GM19463 (cell line): Measurements from ENCODE around the gene WNT11.
A peak's percentile ranks its signal among the peaks of the same experiment; 100 is the strongest.

ENCODE experiments used
- ATAC-seq: cut with Tn5 transposase; IDR thresholded peaks from one replicate; pipeline ENCODE4 v1.9.1; 2021; ENCODE audit warnings: mild to moderate bottlenecking, moderate library complexity; ENCODE audit not compliant: unreplicated experiment

The WNT11 gene

DNA sequence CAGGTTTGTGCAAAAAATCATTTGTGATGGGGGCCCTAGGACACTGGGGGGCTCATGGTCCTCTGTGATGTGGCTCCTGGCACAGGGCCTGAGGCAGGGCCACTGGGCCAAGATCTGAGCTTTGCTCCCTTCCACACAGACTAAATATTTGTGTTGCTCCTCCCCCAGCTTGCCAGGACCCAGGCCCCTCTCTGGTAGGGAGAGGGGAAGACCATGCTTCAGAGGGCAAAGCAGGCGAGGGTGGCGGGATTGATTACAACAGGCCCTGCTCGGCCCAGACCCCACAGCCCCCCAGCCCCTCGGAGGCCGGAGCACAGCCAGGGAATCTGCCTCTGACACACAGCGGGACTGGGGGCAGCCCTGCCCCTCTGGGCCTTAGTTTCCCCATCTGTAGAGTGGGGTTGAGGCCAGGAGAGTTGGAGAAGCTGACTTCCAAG is 29.0 kb downstream of the WNT11 start:
- no peak for ATAC-seq

DNA sequence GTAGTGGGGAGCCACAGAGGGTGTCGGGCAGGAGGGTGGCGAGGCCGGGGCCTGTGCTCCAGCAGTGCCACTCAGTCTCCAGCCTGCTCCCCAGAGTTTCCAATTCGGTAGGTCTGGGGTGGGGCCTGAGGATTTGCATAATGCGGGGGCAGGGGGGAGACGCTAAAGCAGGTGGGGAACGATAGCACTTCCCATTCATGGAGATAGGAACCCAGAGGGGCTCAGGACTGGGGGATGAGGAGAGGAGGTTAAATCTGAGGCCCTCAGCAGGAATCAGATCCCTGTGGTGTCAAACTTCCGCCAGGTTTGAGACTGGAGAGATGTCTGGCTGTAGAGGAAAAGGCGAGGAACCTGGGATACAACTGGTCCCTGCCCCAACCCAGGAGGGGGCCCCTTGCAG is 29.8 kb downstream of the WNT11 start:
- ATAC-seq, result no peak

DNA sequence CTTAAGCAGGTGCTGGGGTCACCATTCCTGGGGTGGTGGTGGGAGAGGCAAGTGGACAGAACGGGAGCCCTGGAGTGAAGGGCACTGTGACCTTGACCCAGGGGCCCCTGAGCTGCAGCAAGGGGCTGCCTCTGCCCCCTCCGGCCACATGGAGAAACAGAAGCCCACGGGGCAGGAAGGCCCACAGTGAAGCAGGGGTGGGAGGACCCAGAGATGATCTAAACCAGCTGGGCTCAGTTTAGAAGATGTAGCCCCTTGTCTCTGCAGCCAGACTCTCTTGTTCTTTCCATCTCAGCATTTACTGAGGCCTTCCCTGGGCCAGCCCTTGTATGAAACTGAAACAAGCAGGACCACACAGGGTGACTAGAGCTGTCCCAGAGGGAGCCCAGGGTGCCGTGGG is 30.5 kb downstream of the WNT11 start:
- no peak for ATAC-seq

DNA sequence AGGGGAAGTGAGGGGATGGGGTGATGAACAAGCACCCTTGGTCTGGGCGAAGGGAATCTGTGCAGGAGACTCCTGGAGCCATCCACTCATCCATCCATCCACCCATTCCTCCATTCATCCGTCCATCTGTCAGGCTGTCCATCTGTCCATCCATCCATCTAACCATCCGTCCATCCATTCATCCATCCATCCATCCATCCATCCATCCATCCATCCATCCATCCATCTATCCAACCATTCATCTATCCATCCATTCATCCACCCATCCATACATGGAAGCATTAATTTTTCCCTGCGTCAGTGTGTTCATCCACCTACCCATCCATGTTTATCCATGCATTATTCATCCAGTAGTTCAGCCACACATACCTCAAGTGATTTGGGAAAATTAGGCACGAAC is 32.0 kb downstream of the WNT11 start:
- no peak for ATAC-seq

DNA sequence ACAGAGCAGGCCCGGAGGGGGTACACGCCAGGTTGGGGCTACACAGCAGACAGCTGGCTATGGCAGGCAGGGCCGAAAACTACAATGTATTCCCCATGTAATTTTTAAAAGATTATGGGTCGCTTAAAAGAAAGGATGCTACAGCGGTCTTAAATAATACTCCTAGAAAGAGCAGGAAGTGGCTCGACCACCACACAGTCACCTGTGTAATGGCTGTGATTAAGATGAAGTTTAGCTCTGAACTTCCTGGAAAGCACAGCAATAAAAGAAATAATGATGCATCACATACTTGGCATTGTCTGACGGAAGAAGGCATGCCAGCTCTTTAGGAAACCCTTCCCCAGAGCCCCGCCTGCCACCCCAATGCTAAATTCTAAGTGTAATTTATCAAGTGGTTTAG is 32.6 kb downstream of the WNT11 start:
- no peak for ATAC-seq

DNA sequence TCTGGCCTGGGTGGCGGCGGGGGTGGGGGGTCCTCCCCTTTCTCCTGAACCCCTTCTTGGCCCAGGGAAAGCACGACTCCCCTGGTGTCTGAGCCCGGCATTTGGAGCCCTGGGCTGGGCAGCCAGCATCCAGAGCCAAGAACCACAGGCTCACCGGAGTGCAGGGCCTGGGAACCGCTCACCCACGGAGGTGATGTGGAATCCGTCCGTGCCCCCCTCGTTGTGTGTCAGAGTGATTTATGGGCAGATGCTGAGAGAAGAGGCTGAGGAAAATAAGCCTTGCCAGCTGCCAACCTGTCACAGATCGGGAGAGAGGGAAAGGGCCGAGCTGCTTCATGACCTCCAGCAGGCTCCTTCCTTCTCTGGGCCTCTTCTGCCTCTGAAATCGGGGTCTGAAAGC is 33.7 kb downstream of the WNT11 start:
- no peak for ATAC-seq

DNA sequence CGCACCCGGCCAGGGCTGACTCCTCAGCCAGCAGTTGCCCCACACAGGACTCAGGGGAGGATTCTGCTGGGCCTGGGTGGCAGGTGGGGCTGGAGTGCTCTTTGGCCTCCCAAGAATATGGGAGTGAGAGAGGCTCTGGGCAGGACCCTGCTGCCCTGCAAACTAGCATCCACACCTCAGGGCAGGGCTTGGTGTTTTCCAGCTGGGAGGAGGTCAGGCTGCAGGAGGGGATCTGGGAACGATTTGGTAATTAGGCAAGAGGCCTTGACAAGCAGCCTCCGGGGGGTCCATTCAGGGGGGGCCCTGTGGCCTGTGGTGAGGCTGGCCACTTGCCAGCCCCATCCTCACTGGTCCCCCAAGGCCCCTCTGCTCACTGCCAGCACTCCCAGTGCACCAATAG is 35.8 kb downstream of the WNT11 start:
- ATAC-seq, result no peak

DNA sequence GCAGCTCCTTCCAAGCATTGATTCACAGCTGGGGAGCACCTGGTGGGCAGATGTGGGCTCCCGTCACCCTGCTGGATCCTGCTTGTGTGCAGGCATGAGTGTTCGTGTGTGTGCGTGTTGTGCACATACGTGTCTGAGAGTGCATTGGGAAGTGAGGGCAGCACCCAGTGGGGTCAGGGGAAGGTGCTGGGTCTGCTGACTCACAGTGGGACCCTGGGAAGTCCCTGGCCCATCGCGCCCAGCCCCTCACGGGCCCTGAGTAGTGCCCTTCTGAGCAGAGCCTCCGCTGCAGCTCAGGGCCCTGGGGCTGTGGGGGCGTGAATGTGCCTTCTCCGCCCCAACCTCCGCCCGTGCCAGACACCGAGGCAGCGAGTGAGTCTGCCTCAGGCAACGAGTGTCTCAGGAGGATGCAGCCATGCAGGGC is 36.8 kb downstream of the WNT11 start:
- ATAC-seq, result peak; percentile 72

DNA sequence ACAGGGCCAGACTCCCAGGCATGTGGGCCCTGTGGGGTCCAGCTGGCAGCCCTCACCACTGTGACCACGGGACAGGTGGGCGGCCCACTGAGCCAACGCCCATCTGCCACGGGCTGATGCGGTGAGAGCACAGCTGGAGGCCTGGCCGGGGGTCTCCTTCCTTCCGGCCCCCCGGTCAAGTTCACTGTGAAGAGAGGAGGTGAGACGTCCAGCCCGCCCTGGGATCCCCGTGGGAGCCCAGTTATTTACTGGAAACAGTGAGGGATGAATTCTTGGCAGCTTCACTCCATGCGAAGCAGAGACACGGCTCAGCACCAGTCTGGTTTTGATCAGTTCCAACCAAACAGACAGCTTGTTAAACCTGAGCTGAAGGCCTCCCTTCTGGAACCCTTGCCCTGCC is 38.7 kb downstream of the WNT11 start:
- no peak for ATAC-seq

DNA sequence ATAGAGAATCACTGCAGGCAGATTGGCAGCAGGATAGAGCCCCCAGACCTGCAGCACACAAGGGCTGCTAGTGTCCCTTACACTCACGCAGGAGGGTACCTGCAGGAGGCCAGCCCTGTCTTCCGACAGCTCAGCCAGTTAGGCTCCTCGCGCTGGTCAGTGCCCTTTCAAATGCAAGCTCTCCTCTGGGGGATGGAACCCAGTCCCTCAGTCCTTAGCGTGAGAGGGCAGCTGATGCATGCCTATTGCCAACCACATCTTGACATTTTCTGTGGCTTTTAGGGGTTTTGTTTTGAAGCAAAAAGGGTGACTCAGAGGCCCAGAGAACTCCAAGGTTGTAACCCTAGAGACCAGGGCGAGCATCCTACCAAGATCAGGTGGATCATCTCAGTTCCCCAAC is 40.0 kb downstream of the WNT11 start:
- ATAC-seq, result peak; percentile 60

DNA sequence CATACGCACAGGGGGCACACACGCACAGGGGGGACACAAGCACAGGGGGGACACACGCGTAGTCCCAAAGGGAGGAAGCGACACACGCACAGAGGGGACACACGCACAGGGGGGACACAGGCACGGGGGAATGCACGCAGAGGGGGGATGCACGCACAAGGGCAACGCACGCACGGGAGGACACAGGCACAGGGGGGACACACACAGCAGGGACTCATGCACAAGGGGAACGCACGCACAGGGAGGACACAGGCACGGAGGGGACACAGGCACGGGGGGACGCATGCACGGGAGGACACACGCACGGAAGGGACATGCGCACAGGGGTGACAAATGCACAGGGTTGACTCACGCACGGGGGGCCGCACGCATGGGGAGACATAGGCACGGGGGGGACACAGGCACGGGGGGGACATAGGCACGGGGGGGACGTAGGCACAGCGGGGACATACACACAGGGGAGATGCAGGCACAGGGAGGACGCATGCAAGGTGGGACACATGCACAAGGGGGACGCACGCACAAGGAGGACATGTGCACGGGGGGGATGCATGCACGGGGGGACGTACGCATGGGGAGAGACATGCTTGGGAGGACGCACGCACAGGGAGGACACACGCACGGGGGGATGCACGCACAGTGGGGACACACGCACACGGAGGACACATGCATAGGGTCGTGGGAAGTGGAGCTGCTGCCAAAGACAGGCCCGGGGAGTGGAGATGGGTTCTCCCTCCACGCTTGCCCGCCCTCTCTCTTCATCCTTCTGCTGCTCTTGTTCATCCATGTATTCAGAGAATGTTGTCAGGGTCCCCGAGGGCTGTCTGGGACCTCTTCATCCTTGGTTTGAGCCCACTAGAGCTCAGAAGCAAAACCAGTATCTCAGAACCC is 41.2 kb downstream of the WNT11 start:
- no peak for ATAC-seq

DNA sequence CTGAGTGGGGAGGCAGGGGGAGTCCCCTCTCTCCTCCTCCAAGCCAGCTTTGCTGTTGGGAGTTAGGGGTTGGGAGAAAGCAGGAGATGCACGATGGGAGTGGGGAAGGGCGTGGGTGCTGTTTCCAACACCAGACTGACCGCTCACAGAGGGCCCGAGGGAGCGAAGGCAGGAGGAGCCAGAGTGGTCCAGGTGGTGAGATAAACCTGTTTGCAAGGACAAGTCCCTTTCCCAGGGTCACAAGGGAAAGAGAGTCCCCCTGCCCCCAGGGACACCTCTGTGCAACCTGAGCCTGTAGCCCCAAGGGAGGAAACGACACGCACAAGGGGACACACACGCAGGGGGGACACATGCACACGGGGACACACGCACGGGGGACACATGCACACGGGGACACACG is 42.2 kb downstream of the WNT11 start:
- ATAC-seq, result no peak

DNA sequence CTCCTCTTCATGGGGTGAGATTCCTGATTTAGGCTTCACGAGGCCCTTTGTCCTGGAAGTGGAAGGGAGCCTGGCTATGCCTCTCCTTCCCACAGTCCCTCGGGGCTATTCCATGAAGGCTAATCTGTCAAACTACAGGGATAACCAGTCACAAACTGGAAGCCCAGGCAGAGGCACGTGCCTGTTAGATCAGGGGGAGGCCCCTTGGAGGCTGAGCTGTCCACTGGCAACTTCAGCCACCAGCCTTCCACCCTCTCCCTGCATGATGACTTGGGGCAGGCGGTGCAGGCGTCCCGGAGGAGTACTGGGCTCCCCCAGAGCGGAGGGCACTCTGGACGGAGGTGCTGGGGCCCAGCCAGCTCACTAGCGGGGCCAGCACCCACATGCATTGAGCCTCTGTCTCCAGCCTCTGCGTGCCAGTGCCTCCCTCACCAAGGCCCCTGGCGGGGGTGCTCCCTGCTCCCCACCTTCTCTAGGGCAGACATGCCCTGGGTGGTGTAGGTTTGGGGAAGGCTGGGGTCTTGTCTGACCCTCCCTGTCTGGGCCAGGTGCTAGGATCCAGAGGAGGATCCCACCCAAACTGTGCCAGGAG is 42.9 kb downstream of the WNT11 start:
- ATAC-seq, result no peak

DNA sequence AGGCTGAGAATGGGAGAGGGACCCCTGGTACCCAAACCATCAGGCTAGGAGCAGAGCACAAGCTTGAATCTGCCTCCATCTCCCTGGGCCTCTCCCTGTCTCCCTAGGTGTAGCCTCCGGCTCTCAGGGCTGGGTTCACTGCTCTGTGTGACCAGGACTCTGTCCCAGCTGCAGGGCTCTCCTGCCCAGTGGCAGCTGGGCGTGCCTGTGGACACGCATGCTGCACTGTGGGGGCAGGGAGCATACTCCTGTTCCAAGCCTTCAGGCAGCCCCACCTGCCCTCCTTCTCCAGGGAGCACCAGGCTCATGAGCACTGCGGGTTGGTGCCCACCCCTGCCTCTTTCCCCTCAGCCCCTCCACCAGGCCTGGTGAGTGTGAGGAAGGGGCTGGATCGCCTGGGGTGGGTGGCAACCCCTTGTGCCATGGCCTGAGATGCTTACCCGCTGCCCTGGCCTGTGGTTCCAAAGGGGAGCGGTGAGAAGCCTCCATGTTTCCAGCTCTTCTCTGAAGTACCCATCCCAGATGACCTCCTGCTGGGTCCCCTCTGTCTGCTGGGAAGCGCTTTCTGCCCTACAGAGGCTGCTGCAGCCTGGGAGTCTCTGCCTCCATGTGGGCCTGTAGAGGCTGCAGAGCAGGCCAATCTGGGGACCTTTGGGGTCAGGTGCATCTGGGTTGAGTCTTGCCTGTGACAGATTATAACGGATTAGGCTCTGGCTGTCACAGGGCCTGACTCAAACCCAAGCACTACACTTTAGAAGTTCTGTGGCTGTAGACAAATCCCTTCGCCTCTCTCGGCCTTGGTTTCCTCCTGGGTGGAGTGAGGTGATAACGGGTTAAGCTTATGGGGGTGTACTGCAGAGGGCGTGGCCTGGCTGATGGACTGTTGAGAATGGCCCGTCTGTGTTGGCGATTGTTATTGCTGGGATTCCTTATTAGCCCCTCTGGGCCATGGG is 43.7 kb downstream of the WNT11 start:
- no peak for ATAC-seq

DNA sequence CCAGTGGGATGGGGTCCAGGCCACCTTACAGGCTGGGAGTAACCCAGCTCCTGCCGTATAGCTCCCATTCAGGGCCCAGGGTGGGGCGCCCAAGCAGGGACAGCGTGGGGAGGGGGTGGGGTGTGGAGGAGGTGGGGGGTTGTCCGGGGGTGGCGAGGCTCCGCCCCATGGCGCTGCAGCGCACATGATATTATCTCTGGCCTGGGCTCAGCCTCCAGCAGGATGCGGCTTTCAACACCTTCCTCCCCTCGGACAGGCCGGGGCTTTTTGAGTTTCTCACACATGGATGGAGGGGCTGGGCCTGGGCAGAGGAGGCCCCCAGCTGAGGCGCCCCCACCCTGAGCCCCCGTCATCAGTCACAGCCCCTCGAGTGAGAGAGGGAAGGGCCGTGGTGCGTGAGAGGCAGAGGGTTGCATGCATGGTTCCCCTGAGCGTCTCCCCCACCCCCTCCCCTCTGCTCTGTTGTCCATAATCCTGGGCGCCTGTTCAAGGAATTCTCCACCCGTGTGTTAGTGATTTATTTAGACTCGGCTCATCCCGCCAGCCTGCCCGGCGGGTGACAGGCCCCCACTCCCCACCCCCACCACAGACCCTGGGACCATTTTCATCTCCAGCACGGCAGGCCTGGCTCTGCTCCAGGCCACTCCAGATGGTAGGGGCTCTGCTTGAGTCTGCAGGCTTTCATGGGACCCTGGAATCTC is 44.9 kb downstream of the WNT11 start:
- ATAC-seq, result no peak

DNA sequence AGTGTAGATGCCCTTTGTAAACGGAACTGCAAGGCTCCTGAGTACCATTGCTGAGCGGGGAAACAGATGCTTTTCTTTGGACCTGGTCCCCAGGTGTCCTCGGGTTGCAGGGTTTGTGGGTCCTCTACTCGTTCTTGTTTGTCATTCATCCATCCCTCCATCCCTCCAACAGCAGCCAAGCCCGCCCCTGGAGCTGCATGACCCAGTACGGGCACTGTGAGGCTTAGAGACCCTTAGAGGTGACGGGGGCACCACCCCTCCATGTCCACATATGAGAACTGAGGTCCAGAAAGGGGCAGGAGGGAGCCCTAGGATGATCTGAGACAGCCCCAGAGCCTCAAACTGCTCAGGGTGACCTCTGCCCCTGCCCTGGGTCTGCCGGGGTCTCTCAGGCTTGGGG is 45.4 kb downstream of the WNT11 start:
- ATAC-seq, result no peak

DNA sequence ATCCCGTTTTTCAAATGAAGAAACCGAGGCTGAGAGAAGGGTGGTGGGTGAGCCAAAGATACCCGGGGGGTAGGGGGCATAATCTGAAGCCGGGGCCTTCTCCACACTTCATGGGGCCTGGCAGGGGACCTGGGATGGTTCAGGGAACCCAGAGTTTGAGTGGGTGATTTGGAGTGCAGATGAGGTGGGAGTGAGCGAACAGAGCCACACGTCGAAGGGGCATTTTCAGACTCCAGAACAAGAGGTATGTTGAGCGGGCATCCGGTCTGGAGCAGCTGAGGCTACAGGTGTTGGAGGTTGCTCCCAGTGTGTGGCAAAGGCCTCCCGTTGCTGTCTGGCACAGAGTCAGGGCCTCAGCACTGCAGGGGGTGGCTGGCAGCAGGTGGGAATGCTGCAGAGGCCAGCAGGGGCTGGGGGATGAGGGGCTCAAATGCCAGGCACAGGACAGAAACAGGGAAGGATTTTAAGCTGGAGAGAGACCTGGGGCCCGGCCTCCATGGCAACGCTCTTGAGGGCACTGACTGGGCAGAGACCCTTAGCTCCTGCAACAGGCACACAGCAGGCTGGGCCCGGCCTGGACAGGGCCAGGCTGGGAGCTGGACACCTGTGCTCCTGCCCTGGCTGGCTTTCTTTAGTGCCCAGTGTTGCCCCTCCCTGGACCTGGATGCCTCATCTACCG is 46.2 kb downstream of the WNT11 start:
- no peak for ATAC-seq

DNA sequence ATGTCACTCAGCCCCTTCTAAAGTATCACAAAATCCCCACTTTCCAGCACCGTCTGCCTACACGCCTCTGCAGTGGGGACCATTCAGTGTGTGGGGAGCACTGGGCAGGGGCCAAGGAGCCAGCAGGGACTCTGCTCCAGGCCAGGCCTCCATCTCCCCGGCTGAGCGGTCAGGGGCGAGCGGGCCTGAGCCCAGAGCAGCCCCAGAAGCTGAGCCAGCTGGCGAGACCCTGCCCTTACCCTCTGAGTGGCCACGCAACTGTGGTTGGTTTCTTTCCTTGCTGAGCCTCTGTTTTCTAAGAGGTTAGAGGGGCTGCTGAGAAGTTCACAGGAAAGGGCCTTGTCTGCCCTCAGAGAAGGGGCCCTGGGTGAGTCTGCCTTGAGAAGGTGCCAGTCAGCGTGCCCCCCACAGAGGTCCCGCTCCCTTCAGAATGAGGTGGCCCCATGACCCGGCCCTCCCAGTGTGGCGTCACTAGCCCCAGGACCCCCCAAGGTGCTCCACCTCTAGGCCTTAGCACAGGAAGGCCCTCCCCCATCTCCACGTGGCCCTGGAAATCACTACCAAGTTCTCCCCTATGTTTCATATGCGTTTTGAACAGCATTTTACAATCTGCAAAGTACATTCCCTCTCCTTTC is 46.9 kb downstream of the WNT11 start:
- no peak for ATAC-seq

DNA sequence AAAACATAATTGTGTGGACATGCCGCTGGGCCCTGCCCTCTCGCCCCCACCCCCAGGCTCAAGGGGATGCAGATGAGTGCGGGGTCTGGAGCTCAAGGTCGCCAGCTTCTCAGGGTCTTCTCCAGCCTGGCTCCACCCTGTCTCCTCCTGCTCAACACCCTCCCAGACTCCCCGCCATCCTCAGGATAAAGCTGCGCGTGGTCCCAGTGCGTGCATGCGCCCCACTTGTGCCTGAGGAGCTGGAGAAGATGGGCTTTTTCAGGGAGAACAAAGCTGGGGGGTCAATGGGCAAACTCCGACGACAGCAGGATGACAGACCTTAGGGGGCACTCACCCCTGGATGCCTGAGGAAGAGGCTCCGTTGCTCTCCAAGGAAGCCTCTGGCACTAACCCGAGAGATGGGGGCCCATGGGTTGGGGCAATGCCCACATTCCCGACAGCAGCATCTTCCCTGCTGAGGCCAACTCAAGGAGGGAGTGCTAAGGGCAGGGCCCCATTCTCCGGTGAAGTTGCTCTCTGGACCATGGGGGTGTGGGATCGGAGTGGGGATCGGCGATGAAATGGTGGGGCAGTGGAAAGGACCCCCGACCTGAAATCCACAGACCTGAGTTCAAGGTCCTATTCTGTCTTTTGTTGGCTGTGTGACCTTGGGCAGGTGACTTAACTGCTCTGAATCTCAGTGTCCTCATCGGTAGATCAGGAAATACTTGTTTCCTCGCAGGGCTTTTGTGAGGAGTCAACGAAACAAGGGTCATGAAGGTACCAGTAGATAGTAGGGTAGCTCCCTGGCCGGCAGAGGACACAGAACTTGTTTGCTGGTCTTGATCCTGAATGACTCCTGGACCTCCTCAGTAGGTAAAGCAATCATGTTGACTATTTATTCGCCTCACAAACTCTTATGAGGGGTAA is 47.7 kb downstream of the WNT11 start:
- ATAC-seq, result no peak
